ENCODE measurements around the gene PARK7.

- TF ChIP-seq POLR2A (IDR thresholded peaks at IDR 0.05) (no peak), CTCF (IDR thresholded peaks at IDR 0.05) (no peak), EP300 (IDR thresholded peaks at IDR 0.05) (no peak)
These were observed 50.7 kb downstream of the PARK7 start for GRCh38 chr1:8011923-8012858.
